Measurements from ENCODE around the gene SHOX.
"Not testable (repeated sequence)": the region's sequence is repeated elsewhere in the genome, so short reads cannot be mapped to it uniquely, and the experiment has no call there.

SHOX gene

GRCh38 chrX:630612-631496 lies at the start of gene SHOX:
Gene SHOX, plus strand, starts transcription at chrX:630791. Its CDS starts 107 bp downstream, at chrX:630898.
- no peak for DNase-seq (ENCODE audit: low read depth in 2 of 2)

GRCh38 chrX:581066-581465 lies 49.5 kb upstream of the SHOX start:
- no peak for DNase-seq (ENCODE audit: low read depth in 2 of 2)

- DNase-seq (ENCODE audit: low read depth in 2 of 2), result no peak
These were observed 48.8 kb upstream of the SHOX start for GRCh38 chrX:581720-582298.

DNA sequence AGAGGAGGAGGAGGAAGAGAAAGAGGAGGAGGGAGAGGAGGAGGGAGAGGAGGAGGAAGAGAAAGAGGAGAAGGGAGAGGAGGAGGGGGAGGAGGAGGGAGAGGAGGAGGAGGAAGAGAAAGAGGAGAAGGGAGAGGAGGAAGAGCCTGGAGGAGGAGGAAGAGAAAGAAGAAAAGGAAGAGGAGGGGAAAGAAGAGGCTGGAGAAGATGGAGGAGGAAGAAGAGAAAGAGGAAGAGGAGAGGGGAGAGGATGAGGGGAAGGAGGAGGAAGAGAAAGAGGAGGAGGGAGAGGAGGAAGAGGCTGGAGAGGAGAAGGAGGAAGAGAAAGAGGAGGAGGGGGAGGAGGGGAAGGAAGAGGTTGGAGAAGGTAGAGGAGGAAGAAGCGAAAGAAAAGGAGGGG lies 46.0 kb upstream of the SHOX start:
- DNase-seq (ENCODE audit: low read depth in 2 of 2), result no peak

DNA sequence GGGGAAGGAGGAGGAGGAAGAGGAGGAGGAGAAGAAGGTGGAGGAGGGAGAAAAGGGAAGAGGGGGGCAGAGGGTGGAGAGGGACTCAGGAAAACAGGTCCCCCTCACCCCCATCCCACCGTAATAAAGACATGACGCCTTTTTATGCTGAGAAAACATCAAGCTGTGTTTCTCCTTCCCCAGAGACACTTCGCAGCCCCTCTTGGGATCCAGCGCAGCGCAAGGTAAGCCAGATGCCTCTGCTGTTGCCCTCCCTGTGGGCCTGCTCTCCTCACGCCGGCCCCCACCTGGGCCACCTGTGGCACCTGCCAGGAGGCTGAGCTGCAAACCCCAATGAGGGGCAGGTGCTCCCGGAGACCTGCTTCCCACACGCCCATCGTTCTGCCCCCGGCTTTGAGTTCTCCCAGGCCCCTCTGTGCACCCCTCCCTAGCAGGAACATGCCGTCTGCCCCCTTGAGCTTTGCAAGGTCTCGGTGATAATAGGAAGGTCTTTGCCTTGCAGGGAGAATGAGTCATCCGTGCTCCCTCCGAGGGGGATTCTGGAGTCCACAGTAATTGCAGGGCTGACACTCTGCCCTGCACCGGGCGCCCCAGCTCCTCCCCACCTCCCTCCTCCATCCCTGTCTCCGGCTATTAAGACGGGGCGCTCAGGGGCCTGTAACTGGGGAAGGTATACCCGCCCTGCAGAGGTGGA lies 45.3 kb upstream of the SHOX start:
- DNase-seq (ENCODE audit: low read depth in 2 of 2), result no peak

DNA sequence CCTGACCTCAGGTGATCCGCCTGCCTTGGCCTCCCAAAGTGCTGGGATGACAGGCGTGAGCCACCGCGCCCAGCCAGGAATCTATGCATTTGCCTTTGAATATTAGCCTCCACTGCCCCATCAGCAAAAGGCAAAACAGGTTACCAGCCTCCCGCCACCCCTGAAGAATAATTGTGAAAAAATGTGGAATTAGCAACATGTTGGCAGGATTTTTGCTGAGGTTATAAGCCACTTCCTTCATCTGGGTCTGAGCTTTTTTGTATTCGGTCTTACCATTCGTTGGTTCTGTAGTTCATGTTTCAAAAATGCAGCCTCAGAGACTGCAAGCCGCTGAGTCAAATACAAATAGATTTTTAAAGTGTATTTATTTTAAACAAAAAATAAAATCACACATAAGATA lies 44.2 kb upstream of the SHOX start:
- DNase-seq (ENCODE audit: low read depth in 2 of 2), result no peak

DNA sequence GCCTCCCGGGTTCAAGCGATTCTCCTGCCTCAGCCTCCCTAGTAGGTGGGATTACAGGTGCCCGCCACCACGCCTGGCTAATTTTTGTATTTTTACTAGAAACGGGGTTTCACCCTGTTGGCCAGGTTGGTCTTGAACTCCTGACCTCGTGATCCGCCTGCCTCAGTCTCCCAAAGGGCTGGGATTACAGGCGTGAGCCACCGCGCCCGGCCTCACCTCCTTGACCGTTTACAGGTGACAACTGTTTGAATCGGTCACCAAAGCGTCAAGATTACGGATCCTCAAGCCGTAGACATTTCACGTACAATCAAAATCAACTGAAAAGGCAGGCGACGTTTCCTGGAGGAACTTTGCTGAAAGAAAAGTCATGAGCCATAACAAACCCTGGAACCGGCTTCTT lies 41.3 kb upstream of the SHOX start:
- DNase-seq (ENCODE audit: low read depth in 2 of 2), result not testable (repeated sequence)

GRCh38 chrX:590693-591404 lies 39.7 kb upstream of the SHOX start:
- DNase-seq (ENCODE audit: low read depth in 2 of 2), result no peak

DNA sequence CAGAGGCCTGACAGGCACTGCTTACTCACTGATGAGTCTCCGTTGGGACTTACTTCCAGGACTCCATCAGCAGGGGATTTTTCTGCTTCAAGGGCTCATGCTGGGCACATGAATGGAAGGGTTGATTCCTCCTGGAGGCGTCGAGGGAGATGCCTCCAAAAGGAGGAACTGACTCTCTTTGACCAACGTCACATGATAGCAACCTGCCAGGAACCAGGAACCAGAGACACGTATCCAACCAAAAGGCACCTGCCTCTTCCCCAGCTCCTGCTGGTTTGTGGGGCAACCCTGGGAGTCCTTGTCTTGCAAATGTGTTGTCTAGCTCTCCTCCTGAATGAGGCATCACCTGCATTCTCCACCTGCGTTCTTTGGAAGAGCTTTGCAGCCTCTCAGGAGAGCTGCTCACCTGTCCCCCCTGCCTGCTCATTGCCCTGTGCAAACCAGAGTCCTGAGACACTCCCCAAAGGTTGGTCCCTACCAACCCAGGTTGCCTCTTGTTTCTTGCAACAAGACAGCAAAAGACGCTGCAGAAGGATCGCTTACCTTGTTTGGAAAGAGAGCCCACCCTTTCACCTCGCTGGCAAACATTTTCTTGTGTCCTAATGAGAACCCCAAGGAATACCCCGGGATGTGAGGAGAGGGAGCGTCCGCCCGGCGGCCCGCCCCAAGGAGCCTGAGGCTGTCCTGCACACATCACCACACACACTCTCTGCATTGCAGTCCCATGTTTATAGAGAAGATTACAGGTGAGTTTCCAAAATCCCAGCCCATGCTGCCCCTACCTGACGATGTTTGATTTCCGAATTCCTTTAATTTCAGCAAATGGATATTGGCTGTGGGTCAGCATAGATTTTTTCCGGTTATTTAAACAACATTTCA lies 30.5 kb upstream of the SHOX start:
- no peak for DNase-seq (ENCODE audit: low read depth in 2 of 2)

DNA sequence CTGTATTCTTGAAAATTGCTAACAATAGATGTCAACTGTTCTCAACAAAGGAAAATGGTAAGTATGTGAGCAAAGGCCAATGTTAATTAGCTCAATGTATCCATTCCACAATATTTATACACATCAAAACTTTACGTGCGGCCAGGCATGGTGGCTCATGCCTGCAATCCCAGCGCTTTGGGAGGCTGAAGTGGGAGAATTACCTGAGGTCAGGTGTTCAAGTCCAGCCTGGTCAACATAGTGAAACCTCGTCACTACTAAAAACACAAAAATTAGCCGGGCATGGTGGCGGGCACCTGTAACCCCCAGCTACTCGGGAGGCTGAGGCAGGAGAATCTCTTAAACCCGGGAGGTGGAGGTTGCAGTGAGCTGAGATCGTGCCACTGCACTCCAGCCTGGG lies 27.6 kb upstream of the SHOX start:
- not testable (repeated sequence) for DNase-seq (ENCODE audit: low read depth in 2 of 2)

GRCh38 chrX:604616-605015 lies 26.0 kb upstream of the SHOX start:
- not testable (repeated sequence) for DNase-seq (ENCODE audit: low read depth in 2 of 2)

GRCh38 chrX:608088-608487 lies 22.5 kb upstream of the SHOX start:
- DNase-seq (ENCODE audit: low read depth in 2 of 2), result not testable (repeated sequence)

- DNase-seq (ENCODE audit: low read depth in 2 of 2), result no peak
These were observed 16.5 kb upstream of the SHOX start for GRCh38 chrX:614136-614535.

DNA sequence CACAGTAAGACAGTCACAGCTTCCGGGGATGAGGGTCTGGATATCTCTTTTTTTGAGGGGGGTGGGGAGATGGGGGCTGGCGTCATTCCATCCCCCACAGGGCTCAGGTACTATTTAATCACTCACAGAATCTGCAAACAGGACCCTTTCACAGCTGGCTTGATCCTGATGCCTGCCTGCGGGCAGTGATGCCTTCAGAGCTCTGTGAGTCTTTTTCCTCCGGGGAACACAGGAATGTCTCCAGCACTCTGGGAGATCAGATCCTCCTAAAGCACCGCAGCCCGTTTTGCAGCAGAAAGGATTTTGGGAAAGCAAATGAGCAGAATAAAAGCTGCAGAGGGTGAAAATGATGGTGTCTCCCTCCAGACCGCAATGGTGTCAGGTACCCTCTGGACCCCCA lies 13.2 kb upstream of the SHOX start:
- DNase-seq (ENCODE audit: low read depth in 2 of 2), result no peak

DNA sequence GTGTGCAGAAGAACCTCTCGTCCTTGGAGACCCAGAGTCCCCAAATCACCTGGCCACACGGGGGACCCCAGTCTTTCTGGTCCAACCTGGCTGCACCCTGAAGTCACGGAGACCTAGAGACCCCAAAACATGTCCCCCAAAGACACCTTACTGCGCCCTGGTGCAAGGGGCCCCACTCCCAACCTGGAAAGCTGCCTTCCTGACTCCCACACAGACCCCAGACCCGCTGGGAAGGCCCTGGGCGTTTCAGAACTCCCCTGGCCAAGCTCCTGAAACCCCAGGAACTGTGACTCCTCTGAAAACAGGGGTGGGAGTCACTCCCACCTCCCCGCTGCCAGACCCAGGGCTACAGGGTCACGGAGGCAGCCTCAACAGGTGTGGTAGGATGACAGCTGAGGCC lies 12.7 kb upstream of the SHOX start:
- DNase-seq (ENCODE audit: low read depth in 2 of 2), result no peak

DNA sequence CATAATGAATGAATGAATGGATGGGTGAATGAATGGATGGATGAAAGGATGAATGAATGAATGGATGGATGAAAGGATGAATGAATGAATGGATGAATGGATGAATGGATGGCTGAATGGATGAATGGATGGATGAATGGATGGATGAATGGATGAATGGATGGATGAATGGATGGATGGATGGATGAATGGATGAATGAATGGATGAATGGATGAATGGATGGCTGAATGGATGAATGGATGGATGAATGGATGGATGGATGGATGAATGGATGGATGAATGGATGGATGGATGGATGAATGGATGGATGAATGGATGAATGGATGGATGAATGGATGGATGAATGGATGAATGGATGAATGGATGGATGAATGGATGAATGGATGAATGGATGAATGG lies 12.3 kb upstream of the SHOX start:
- DNase-seq (ENCODE audit: low read depth in 2 of 2), result not testable (repeated sequence)

- DNase-seq (ENCODE audit: low read depth in 2 of 2), result no peak
These were observed 11.7 kb upstream of the SHOX start for GRCh38 chrX:618761-619450.

DNA sequence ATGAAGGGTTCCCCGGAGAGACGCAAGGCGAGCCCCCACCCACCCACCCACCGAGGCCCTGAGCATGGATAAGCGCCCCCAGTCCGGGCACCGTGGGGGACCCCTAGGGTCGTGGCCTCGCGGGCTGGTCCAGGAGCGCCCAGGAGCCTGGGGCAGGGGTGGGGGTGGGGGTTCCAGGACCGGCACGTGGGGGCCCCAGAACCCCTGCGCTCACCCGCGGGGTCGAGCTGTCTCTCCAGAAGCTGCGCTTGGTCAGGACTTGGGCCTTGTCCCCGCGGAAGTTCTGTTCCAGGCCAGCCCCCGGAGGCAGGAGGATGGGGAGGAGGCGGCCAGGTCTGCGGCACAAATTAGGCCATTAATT lies 11.2 kb upstream of the SHOX start:
- DNase-seq (ENCODE audit: low read depth in 2 of 2), result no peak

- DNase-seq (ENCODE audit: low read depth in 2 of 2), result no peak
These were observed 10.6 kb upstream of the SHOX start for GRCh38 chrX:619812-620531.
